Activated CD8-positive, alpha-beta T cell treated with anti-CD3 and anti-CD28 coated beads for 36 hours (primary cell): ENCODE measurements around the gene MYH15. TPM values are rescaled to one million over a fixed set of nuclear protein-coding genes. Genes with fewer than 3 reads are reported as not detected.

Experiments used
- ATAC-seq: fragments of 200-7000 bp; cut with Tn5 transposase; one replicate; pipeline ENCODE4 v1.10.0; 2021; ENCODE audit warnings: mild to moderate bottlenecking, moderate library complexity
- CTCF ChIA-PET: fragments of 350-600 bp; sonication (Branson Sonifier 250); formaldehyde crosslinking; loops from one replicate; lab custom pipeline; 2021; ENCODE audit warnings: antibody characterized with exemption; lab: Charles Lee
- POLR2A ChIA-PET: fragments of 350-600 bp; sonication (Branson Sonifier 250); formaldehyde crosslinking; loops from one replicate; lab custom pipeline; 2021; ENCODE audit warnings: antibody characterized with exemption; lab: Charles Lee
- DNase-seq: peaks from one replicate; pipeline ENCODE4 v3.0.0-alpha.2; 2020
- H3K27ac Mint-ChIP-seq: one replicate; pipeline ENCODE4 v1.8.0; 2021; ENCODE audit warnings: mild to moderate bottlenecking, mixed read lengths
- H3K27me3 Mint-ChIP-seq: one replicate; pipeline ENCODE4 v1.8.0; 2021; ENCODE audit warnings: mixed read lengths
- H3K36me3 Mint-ChIP-seq: one replicate; pipeline ENCODE4 v1.8.0; 2021; ENCODE audit warnings: low read depth, mixed read lengths
- H3K4me1 Mint-ChIP-seq: one replicate; pipeline ENCODE4 v1.8.0; 2021; ENCODE audit warnings: low read depth, mixed read lengths
- H3K4me3 Mint-ChIP-seq: one replicate; pipeline ENCODE4 v1.8.0; 2021; ENCODE audit warnings: mild to moderate bottlenecking, moderate library complexity, mixed read lengths
- H3K9me3 Mint-ChIP-seq: one replicate; pipeline ENCODE4 v1.8.0; 2021; ENCODE audit warnings: mixed read lengths
- CTCF ChIP-seq: fragments of 200-600 bp; IDR thresholded peaks from one replicate; pipeline ENCODE4 v1.8.0; 2022; ENCODE audit warnings: antibody characterized with exemption, mild to moderate bottlenecking
- intact Hi-C: fragments of 100-400 bp; cut with micrococcal nuclease; formaldehyde crosslinking; loops from one replicate; pipeline ENCODE4 v1.10.0; 2022
- total RNA-seq, 2 experiments: library from RNA; stranded (reverse); gene quantifications; one replicate each; pipeline ENCODE4 v1.2.3, GENCODE V29; 2021

MYH15 gene
- total RNA-seq, 2 experiments from 2014 or later: 0.07 to 0.09 TPM

- Mint-ChIP-seq H3K4me1 (no peaks in the 10 kb centered on the region), H3K36me3 (no peaks in the 10 kb centered on the region), H3K27ac (no peak overlapping the region), H3K4me3 (no peak overlapping the region), H3K9me3 (no peaks in the 10 kb centered on the region), H3K27me3 (no peaks in the 10 kb centered on the region)
- intact Hi-C loops: no loop called here
- CTCF ChIA-PET: interaction anchor here (1.3 to 1.4 kb wide), 2 partner anchors 19 to 30 kb away, joined by 3 to 4 read pairs; no protein-coding TSS in a partner anchor
- DNase-seq (no peak), ATAC-seq (no peak)
- TF ChIP-seq CTCF: no peak
- POLR2A ChIA-PET: interaction anchor here (0.6 kb wide), 1 partner anchor 537 kb away, joined by 3 read pairs; no protein-coding TSS in a partner anchor
Measured at GRCh38 chr3:108507902-108508301, 2.5 kb downstream of the MYH15 start.

GRCh38 chr3:108505811-108506210 lies 4.6 kb downstream of the MYH15 start:
- no peaks in the 10 kb centered on the region for H3K9me3 Mint-ChIP-seq
- no peak for DNase-seq
- H3K27ac Mint-ChIP-seq: no peak overlapping the region
- no peaks in the 10 kb centered on the region for H3K36me3 Mint-ChIP-seq
- intact Hi-C loops: no loop called here
- POLR2A ChIA-PET: no interaction called here
- no peaks in the 10 kb centered on the region for H3K4me1 Mint-ChIP-seq
- TF ChIP-seq CTCF: no peak
- H3K27me3 Mint-ChIP-seq: peaks cover 1% of the 10 kb centered on the region
- no peak for ATAC-seq
- CTCF ChIA-PET: interaction anchor here (0.9 to 1.5 kb wide), 4 partner anchors 10 to 47 kb away, joined by 3 to 4 read pairs (median 3); no protein-coding TSS in a partner anchor
- H3K4me3 Mint-ChIP-seq: no peak overlapping the region

- no peak for ATAC-seq
- ChIA-PET POLR2A (no interaction called here), CTCF (no interaction called here)
- intact Hi-C loops: no loop called here
- peaks cover 1% of the 10 kb centered on the region for H3K27me3 Mint-ChIP-seq
- H3K36me3 Mint-ChIP-seq: no peaks in the 10 kb centered on the region
- DNase-seq: no peak
- no peak overlapping the region for H3K27ac Mint-ChIP-seq
- H3K9me3 Mint-ChIP-seq: no peaks in the 10 kb centered on the region
- H3K4me3 Mint-ChIP-seq: no peak overlapping the region
- TF ChIP-seq CTCF: no peak
- no peaks in the 10 kb centered on the region for H3K4me1 Mint-ChIP-seq
Measured at GRCh38 chr3:108503722-108504121, 6.7 kb downstream of the MYH15 start.

- no peaks in the 10 kb centered on the region for H3K4me1 Mint-ChIP-seq
- intact Hi-C loops: no loop called here
- no peak overlapping the region for H3K4me3 Mint-ChIP-seq
- no peak for ATAC-seq
- CTCF ChIA-PET: no interaction called here
- H3K27ac Mint-ChIP-seq: no peak overlapping the region
- no peak for TF ChIP-seq CTCF
- no peaks in the 10 kb centered on the region for H3K9me3 Mint-ChIP-seq
- H3K36me3 Mint-ChIP-seq: no peaks in the 10 kb centered on the region
- POLR2A ChIA-PET: no interaction called here
- no peak for DNase-seq
- peaks cover 1% of the 10 kb centered on the region for H3K27me3 Mint-ChIP-seq
Measured at GRCh38 chr3:108501535-108501934, 8.9 kb downstream of the MYH15 start.

- ChIA-PET POLR2A (no interaction called here), CTCF (interaction anchor here (0.8 to 3.4 kb wide), 3 partner anchors 11 to 488 kb away, joined by 3 to 17 read pairs (median 4); no protein-coding TSS in a partner anchor)
- Mint-ChIP-seq H3K4me3 (no peak overlapping the region), H3K27me3 (peaks cover 1% of the 10 kb centered on the region), H3K36me3 (no peaks in the 10 kb centered on the region), H3K27ac (no peak overlapping the region), H3K4me1 (no peaks in the 10 kb centered on the region), H3K9me3 (no peaks in the 10 kb centered on the region)
- no peak for DNase-seq
- TF ChIP-seq CTCF: no peak
- intact Hi-C loops: no loop called here
- no peak for ATAC-seq
Measured at GRCh38 chr3:108500728-108501127, 9.7 kb downstream of the MYH15 start.
